Measurements from ENCODE around the gene WIPF2. TPM values are rescaled to one million over a fixed set of nuclear protein-coding genes. Genes with fewer than 3 reads are reported as not detected.

WIPF2 gene
- total RNA-seq, 1 donor from 2014 or later, result 12.5 TPM

DNA sequence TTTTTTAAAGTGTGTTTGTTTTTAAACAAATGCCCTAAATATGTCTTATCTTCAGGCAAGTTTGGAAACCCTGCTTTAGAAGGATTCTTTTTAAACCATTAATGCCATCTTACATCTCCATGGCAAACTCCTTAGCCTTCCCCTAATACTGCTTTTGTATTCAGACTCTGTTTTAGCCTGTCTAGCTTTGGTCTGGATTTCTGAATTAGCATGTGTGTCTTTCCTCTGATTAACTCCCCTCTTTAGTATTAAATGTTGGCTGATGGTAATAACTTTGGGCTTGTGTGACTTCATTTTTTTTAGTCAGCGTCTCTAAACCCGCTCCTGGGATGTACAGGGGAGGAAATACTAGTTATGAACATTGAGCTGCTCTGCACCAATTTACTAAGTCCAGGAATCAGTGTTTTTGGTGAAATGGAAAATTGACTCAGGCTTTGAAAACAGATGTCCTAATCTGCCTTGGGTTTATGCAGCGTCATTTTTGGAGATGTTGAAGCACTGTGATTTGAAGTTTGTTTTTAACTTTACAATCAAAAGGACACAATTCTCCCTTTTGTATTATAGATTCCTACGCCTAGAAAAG is 22.2 kb downstream of the WIPF2 start:
- no peak overlapping the region for H3K4me3 ChIP-seq (ENCODE audit: low read depth, low read length)
- DNase-seq (ENCODE audit: low read depth), result no peak
- TF ChIP-seq, protein P1, sequence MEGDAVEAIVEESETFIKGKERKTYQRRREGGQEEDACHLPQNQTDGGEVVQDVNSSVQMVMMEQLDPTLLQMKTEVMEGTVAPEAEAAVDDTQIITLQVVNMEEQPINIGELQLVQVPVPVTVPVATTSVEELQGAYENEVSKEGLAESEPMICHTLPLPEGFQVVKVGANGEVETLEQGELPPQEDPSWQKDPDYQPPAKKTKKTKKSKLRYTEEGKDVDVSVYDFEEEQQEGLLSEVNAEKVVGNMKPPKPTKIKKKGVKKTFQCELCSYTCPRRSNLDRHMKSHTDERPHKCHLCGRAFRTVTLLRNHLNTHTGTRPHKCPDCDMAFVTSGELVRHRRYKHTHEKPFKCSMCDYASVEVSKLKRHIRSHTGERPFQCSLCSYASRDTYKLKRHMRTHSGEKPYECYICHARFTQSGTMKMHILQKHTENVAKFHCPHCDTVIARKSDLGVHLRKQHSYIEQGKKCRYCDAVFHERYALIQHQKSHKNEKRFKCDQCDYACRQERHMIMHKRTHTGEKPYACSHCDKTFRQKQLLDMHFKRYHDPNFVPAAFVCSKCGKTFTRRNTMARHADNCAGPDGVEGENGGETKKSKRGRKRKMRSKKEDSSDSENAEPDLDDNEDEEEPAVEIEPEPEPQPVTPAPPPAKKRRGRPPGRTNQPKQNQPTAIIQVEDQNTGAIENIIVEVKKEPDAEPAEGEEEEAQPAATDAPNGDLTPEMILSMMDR (conservative IDR thresholded peaks at IDR 0.05; ENCODE audit: low read depth, low read length), result no peak

- no peak overlapping the region for H3K4me3 ChIP-seq (ENCODE audit: low read depth, low read length)
- DNase-seq (ENCODE audit: low read depth), result no peak
- TF ChIP-seq, protein P1 (conservative IDR thresholded peaks at IDR 0.05; ENCODE audit: low read depth, low read length), result no peak
Observed at GRCh38 chr17:40242774-40243173, 23.7 kb downstream of the WIPF2 start.

DNA sequence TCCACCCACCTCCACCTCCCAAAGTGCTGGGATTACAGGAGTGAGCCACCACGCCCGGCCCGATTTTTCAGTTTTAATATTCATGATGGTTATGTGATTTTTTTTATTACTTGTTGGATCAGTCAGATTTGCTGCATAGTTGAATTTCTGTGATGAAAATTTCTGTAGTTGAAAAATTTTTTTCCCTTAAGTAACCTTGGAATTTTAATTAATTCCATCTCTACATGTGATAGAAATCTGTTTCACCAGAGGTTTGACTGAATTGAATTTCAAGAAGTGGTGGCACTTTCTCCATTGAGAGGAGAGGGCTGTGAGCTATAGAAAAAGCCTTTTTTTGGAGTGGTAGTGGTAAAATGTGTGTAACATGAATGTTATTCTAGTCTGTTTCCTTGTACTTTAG is 24.7 kb downstream of the WIPF2 start:
- no peak overlapping the region for H3K4me3 ChIP-seq (ENCODE audit: low read depth, low read length)
- TF ChIP-seq, protein P1 (conservative IDR thresholded peaks at IDR 0.05; ENCODE audit: low read depth, low read length), result no peak
- no peak for DNase-seq (ENCODE audit: low read depth)

DNA sequence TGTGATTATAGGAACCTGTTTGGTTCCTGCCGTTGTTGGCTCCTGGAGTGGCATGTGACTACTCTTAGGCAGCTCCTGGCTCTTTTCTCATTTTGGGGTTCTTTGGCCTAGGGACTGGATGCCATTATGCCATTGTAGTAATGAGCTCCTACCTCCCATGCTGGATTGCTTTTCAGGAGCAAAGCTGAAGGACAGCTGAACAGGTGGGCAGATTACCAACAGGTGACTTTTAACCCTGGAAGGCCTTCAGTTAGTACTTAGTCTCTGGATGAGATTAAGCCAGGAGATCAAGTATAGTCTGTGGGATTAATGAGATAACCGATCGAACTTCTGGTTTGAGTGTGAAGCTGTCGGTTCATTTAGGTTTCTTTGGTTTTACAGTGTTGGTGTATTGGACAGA is 25.2 kb downstream of the WIPF2 start:
- TF ChIP-seq, protein P1 (conservative IDR thresholded peaks at IDR 0.05; ENCODE audit: low read depth, low read length), result no peak
- H3K4me3 ChIP-seq (ENCODE audit: low read depth, low read length), result no peak overlapping the region
- DNase-seq (ENCODE audit: low read depth), result no peak

DNA sequence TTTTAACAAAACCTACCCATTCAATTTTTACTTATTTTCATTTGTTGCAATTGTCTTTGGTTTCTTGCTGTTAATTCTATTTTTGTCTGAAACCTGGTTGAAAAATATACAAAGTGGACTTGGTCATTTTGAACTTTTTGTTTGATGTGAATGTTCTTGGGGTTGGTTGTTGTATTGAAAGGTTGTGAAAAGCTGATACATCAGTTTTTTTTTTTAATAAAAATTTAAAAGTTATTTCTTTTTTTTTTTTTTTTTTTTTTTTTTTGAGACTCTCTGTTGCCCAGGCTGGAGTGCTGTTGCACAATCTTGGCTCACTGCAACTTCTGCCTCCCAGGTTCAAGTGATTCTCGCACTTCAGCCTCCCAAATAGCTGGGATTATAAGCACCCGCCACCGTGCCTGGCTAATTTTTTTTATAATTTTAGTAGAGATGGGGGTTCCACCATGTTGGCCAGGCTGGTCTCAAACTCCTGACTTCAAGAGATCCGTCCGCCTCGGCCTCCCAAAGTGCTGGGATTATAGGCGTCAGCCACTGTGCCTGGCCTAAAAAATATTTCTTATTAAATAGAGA is 28.9 kb downstream of the WIPF2 start:
- no peak for DNase-seq (ENCODE audit: low read depth)
- TF ChIP-seq, protein P1 (conservative IDR thresholded peaks at IDR 0.05; ENCODE audit: low read depth, low read length), result no peak
- H3K4me3 ChIP-seq (ENCODE audit: low read depth, low read length), result no peak overlapping the region

DNA sequence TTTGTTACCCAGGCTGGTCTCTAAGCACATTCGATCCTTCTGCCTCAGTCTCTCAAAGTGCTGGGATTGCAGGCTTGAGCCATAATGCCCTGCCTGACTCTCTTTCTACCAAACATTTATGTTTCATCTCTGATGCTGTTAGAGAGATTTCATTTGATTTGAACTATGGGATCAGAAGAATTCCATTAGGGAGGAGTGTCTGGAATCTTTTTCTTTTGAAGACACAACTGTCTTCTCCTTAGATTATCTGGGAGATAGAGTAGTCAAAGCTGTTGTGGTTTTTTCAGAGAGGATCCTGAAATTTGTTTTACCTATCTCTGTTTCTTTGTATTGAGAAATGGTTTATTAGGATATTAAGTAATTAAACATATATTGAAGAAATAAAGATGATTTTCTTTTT is 29.4 kb downstream of the WIPF2 start:
- H3K4me3 ChIP-seq (ENCODE audit: low read depth, low read length), result no peak overlapping the region
- TF ChIP-seq, protein P1 (conservative IDR thresholded peaks at IDR 0.05; ENCODE audit: low read depth, low read length), result no peak
- no peak for DNase-seq (ENCODE audit: low read depth)

DNA sequence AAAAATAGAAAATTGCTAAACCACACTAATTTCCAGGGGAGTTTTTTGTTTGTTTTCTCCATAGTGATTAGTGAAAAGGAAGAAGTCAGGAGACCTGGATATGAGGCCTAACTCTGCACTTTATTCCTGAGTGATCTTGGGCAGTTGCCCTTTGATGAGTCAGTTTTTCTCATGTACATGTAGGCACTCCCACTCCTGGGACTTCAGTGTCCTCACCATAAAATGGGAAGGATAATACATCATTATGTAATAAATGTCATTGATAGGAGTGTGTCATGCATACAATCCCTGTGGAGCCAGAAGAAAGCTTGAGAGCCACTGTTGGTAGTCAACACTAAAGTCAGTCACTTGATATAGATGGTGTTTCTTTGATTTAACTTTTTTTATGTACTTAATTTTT is 32.5 kb downstream of the WIPF2 start:
- TF ChIP-seq, protein P1 (conservative IDR thresholded peaks at IDR 0.05; ENCODE audit: low read depth, low read length), result no peak
- DNase-seq (ENCODE audit: low read depth), result peak; percentile 64
- no peak overlapping the region for H3K4me3 ChIP-seq (ENCODE audit: low read depth, low read length)
